K562 (cell line): ENCODE results near the gene FAM114A1. TPM values are rescaled to one million over a fixed set of nuclear protein-coding genes. Genes with fewer than 3 reads are reported as not detected.

Experiments used
- ATAC-seq: fragments of 200-7000 bp; cut with Tn5 transposase; 3 replicates; pipeline ENCODE4 v1.9.1; 2020; ENCODE audit warnings: moderate library complexity
- BruUV-seq: library from RNA; stranded (reverse); fragments of 400-500 nt; replicated peaks from 2 replicates; lab custom pipeline; 2021; lab: Mats Ljungman, UMichigan
- CTCF ChIA-PET: fragments of 300-600 bp; formaldehyde crosslinking; extraction: SDS; loops from one replicate; lab custom pipeline; 2021; ENCODE audit warnings: low intra/inter-chr PET ratio; lab: Yijun Ruan, JAX
- POLR2A ChIA-PET: fragments of 300-600, 350-650 bp; sonication (Branson Sonifier 250); formaldehyde crosslinking; extraction: SDS; loops from one replicate; lab custom pipeline; 2021; ENCODE audit warnings: antibody characterized with exemption, inconsistent platforms; lab: Yijun Ruan, JAX
- DNase-seq, 4 experiments: peaks; one replicate each; pipeline versions ENCODE4 v3.0.0 to v3.0.0-alpha.2; 2011 to 2018; ENCODE audit warnings: low spot score in 3 of 4, mixed read lengths in 3 of 4; ENCODE audit errors: extremely low read depth in 1 of 4
- FAIRE-seq: peaks from 2 replicates; lab custom pipeline; 2011; peaks lifted over from hg19 to GRCh38; lab: Jason Lieb, UNC
- H2AFZ ChIP-seq: 2 replicates; pipeline ENCODE4 v1.6.0; 2011; ENCODE audit warnings: low read depth, low read length, control low read depth, inconsistent platforms
- H3K27ac ChIP-seq: fragments of 200-600 bp; 3 replicates; pipeline ENCODE4 v1.8.0; 2011; ENCODE audit warnings: low read depth, mild to moderate bottlenecking, control low read depth, inconsistent platforms, low read length, moderate library complexity, mixed read lengths; ENCODE audit errors: extremely low read depth
- H3K27me3 ChIP-seq, 2 experiments: fragments of 300-600 bp in 1 of 2; 2 replicates in 1 of 2; 3 replicates in 1 of 2; pipeline versions ENCODE4 v1.6.0 to v1.8.0; 2011; ENCODE audit warnings: inconsistent platforms in 2 of 2, low read length in 2 of 2, mild to moderate bottlenecking in 1 of 2, mixed read lengths in 1 of 2, moderate library complexity in 1 of 2; ENCODE audit not compliant: control insufficient read depth in 2 of 2, insufficient read depth in 2 of 2
- H3K36me3 ChIP-seq: fragments of 300-600 bp; 3 replicates; pipeline ENCODE4 v1.8.0; 2011; ENCODE audit warnings: mild to moderate bottlenecking, low read length, inconsistent platforms; ENCODE audit not compliant: control insufficient read depth, insufficient read depth
- H3K4me1 ChIP-seq, 2 experiments: fragments of 200-600 bp in 1 of 2; replicated peaks in 1 of 2; 2 replicates in 1 of 2; 3 replicates in 1 of 2; pipeline versions ENCODE4 v1.5.1 to v1.8.0; 2011; ENCODE audit warnings: inconsistent platforms in 2 of 2, low read length in 2 of 2, mild to moderate bottlenecking in 1 of 2, mixed read lengths in 1 of 2, moderate library complexity in 1 of 2; ENCODE audit not compliant: control insufficient read depth in 2 of 2, insufficient read depth in 2 of 2
- H3K4me2 ChIP-seq: 2 replicates; pipeline ENCODE4 v1.6.1; 2011; ENCODE audit warnings: low read length, control low read depth, inconsistent platforms, mixed read lengths; ENCODE audit not compliant: insufficient read depth
- H3K4me3 ChIP-seq: fragments of 200-600 bp; sonication (generic), shearing (Covaris generic); 2 replicates; pipeline ENCODE4 v1.5.1; 2016; ENCODE audit warnings: control low read depth, inconsistent platforms
- H3K79me2 ChIP-seq: fragments of 200-600 bp; 3 replicates; pipeline ENCODE4 v1.8.0; 2011; ENCODE audit warnings: low read length, inconsistent platforms; ENCODE audit not compliant: control insufficient read depth, insufficient read depth
- H3K9ac ChIP-seq, 2 experiments: 2 replicates each; pipeline versions ENCODE4 v1.6.0 to v1.6.1; 2011; ENCODE audit warnings: low read depth in 2 of 2, low read length in 2 of 2, control low read depth in 1 of 2, inconsistent platforms in 1 of 2, mild to moderate bottlenecking in 1 of 2, mixed read lengths in 1 of 2; ENCODE audit not compliant: insufficient read depth in 1 of 2
- H3K9me1 ChIP-seq: one replicate; pipeline ENCODE4 v1.6.0; 2011; ENCODE audit warnings: inconsistent platforms, mild to moderate bottlenecking, low read length, moderate library complexity; ENCODE audit not compliant: control insufficient read depth, insufficient read depth
- H3K9me3 ChIP-seq: replicated peaks from 2 replicates; pipeline ENCODE4 v1.5.1; 2011; ENCODE audit warnings: low read depth, low read length, inconsistent platforms; ENCODE audit not compliant: control insufficient read depth, insufficient read depth
- H4K20me1 ChIP-seq: replicated peaks from 2 replicates; pipeline ENCODE4 v1.6.1; 2011; ENCODE audit warnings: low read length, inconsistent platforms, mixed read lengths; ENCODE audit not compliant: control insufficient read depth, insufficient read depth
- BCOR ChIP-seq: fragments of 450-650 bp; IDR thresholded peaks from 2 replicates; pipeline ENCODE4 v1.6.1; 2016
- GTF2E2 ChIP-seq: fragments of 200-800 bp; sonication (Bioruptor generic); IDR thresholded peaks from 2 replicates; pipeline ENCODE4 v1.6.1; 2016; ENCODE audit warnings: missing genetic modification characterization, missing compliant biosample characterization
- HNRNPK ChIP-seq: fragments of 200-400 bp; formaldehyde crosslinking; IDR thresholded peaks from one replicate; pipeline ENCODE4 v1.6.1; 2018; ENCODE audit warnings: mild to moderate bottlenecking, low read depth, low read length; ENCODE audit not compliant: poor library complexity, severe bottlenecking
- HNRNPLL ChIP-seq: fragments of 200-400 bp; formaldehyde crosslinking; IDR thresholded peaks from 2 replicates; pipeline ENCODE4 v1.6.1; 2017; ENCODE audit warnings: low read length, low read depth, mild to moderate bottlenecking; ENCODE audit not compliant: poor library complexity, severe bottlenecking
- RB1 ChIP-seq: fragments of 450-650 bp; IDR thresholded peaks from 2 replicates; pipeline ENCODE4 v1.6.1; 2017; ENCODE audit warnings: low read depth, mild to moderate bottlenecking
- SMAD4 ChIP-seq: fragments of 250-450 bp; sonication (Bioruptor Pico); conservative IDR thresholded peaks from 2 replicates; pipeline ENCODE4 v1.8.0; 2021; ENCODE audit warnings: inconsistent platforms, mild to moderate bottlenecking, moderate library complexity
- STAT5B ChIP-seq: fragments of 250-450 bp; sonication (Bioruptor Pico); IDR thresholded peaks from 2 replicates; pipeline ENCODE4 v1.8.0; 2021; ENCODE audit warnings: mild to moderate bottlenecking, inconsistent platforms
- ZNF140 ChIP-seq: fragments of 250-450 bp; sonication (Bioruptor Pico); IDR thresholded peaks from 2 replicates; pipeline ENCODE4 v1.8.0; 2021; ENCODE audit warnings: moderate library complexity, mild to moderate bottlenecking, inconsistent platforms
- ZNF695 ChIP-seq: fragments of 450-650 bp; formaldehyde crosslinking; IDR thresholded peaks from 2 replicates; pipeline ENCODE4 v1.4.0; 2020; ENCODE audit warnings: mild to moderate bottlenecking, moderate library complexity
- WGBS: fragments of 100-300 bp; shearing (Covaris generic); methylation state at CpG from one replicate; pipeline ENCODE4 v1.1.6; 2016; ENCODE audit warnings: low coverage, mixed read lengths; ENCODE audit not compliant: insufficient coverage; ENCODE audit errors: missing lambda C conversion rate; 5-methylcytosine and 5-hydroxymethylcytosine counted together
- in situ Hi-C: fragments of 300-500 bp; cut with MboI; formaldehyde crosslinking; loops from 4 replicates; pipeline ENCODE4 v1.15.0; 2018; ENCODE audit warnings: inconsistent platforms, mixed read lengths
- intact Hi-C: fragments of 100-400 bp; cut with micrococcal nuclease; formaldehyde crosslinking; loops from 2 replicates; pipeline ENCODE4 v1.14.2; 2022
- polyA plus RNA-seq, 8 experiments: library from polyadenylated mRNA; depleted of rRNA in 4 of 8; stranded (reverse) in 5 of 8; unstranded in 3 of 8; fragments of >200 nt; fragmentation: Nextera tagmentation in 2 of 8; fragmentation: Illumina TruSeq in 1 of 8; extraction: Ambion mirVana in 2 of 8; extraction: Trizol in 1 of 8; gene quantifications; 2 replicates each; pipeline versions ENCODE4 v1.2.1 to v1.2.3, GENCODE V29; 2011 to 2014; ENCODE audit warnings: inconsistent platforms in 1 of 8, missing spikeins in 1 of 8
- total RNA-seq, 7 experiments: library from RNA; depleted of rRNA in 6 of 7; stranded (reverse); fragments of >200 nt in 6 of 7; fragmentation: Illumina TruSeq in 2 of 7; extraction: Trizol in 2 of 7; gene quantifications; 2 replicates each; pipeline versions ENCODE4 v1.2.1 to v1.2.3, GENCODE V29; 2011 to 2021; ENCODE audit warnings: low replicate concordance in 1 of 7
- TF ChIP-seq, protein P1 (sequence below), 2 experiments: fragments of 450-650 bp in 1 of 2; sonication (generic) in 1 of 2; formaldehyde crosslinking; conservative IDR thresholded peaks; 2 replicates each; pipeline versions ENCODE4 v1.4.0 to v1.8.1; 2020 to 2022; ENCODE audit warnings: mild to moderate bottlenecking in 1 of 2, missing genetic modification reagents in 1 of 2
- TF ChIP-seq, protein P2 (sequence below): fragments of 250-450 bp; sonication (Bioruptor Pico); IDR thresholded peaks from 2 replicates; pipeline ENCODE4 v1.5.0; 2021
- TF ChIP-seq, protein P3 (sequence below): fragments of 450-650 bp; IDR thresholded peaks from 2 replicates; pipeline ENCODE4 v1.6.1; 2016

FAM114A1 gene
- total and polyA plus RNA-seq, 9 of the 15 experiments (the other 6 are each of a cell fraction or from before 2014, with no cell fraction given), result 1.8 to 12.0 (median 4.3) TPM

DNA sequence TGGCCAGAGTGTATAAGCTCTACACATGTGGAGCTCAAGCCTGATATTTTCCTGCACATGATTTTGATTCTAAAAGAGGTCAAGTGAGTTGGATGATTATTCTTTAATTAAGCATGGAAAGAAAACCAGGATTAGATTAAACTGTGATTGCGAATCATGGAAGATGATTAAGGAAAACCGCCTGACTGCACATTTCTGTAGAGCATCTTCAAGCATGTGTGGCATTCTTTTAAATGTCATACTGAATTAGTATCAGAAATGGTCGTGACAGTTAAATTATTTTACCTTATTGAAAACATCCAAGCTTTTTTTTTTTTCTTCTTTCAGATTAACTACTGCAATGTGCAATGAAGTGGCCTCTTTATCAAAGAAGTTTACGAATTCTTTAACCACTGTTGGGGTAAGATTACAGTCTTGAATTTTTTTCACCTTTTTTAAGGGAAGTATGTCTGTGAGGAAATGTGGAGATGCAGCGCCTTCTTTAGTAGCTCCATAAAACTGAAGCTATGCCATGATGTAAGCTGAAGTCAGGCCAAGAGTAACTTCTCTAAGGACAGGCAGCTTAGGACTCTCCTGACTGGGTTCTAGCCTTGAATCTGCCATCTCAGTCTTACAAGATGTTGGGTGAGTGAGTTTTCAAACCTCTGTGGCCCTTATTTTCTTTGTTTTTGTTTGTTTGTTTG, 67.9 kb downstream of the FAM114A1 start:
- Histone ChIP-seq H3K4me2 (no peak overlapping the region), H3K36me3 (no peaks in the 10 kb centered on the region; the same call in 2 of the 3 replicates), H3K27ac (no peak overlapping the region), H2AFZ (no peak overlapping the region)
- CTCF ChIA-PET, result no interaction called here
- in situ Hi-C loops (no loop called here), intact Hi-C loops (no loop called here)
- no TSS peak for BruUV-seq
- 48% methylated on average over 5 of the region's 5 CpGs for WGBS
- TF ChIP-seq ZNF140 (CRISPR knock-in tag), result no peak
- no peak for TF ChIP-seq ZNF695 (CRISPR knock-in tag)
- TF ChIP-seq, protein P1, sequence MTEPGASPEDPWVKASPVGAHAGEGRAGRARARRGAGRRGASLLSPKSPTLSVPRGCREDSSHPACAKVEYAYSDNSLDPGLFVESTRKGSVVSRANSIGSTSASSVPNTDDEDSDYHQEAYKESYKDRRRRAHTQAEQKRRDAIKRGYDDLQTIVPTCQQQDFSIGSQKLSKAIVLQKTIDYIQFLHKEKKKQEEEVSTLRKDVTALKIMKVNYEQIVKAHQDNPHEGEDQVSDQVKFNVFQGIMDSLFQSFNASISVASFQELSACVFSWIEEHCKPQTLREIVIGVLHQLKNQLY (CRISPR knock-in tag; conservative IDR thresholded peaks at IDR 0.05), result no peak
- no peak for TF ChIP-seq GTF2E2 (tag)
- TF ChIP-seq HNRNPLL, result no peak
- TF ChIP-seq BCOR, result no peak
- TF ChIP-seq, protein P2, sequence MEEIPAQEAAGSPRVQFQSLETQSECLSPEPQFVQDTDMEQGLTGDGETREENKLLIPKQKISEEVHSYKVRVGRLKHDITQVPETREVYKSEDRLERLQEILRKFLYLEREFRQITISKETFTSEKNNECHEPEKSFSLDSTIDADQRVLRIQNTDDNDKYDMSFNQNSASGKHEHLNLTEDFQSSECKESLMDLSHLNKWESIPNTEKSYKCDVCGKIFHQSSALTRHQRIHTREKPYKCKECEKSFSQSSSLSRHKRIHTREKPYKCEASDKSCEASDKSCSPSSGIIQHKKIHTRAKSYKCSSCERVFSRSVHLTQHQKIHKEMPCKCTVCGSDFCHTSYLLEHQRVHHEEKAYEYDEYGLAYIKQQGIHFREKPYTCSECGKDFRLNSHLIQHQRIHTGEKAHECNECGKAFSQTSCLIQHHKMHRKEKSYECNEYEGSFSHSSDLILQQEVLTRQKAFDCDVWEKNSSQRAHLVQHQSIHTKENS (CRISPR knock-in tag), result no peak
- TF ChIP-seq, protein P3, sequence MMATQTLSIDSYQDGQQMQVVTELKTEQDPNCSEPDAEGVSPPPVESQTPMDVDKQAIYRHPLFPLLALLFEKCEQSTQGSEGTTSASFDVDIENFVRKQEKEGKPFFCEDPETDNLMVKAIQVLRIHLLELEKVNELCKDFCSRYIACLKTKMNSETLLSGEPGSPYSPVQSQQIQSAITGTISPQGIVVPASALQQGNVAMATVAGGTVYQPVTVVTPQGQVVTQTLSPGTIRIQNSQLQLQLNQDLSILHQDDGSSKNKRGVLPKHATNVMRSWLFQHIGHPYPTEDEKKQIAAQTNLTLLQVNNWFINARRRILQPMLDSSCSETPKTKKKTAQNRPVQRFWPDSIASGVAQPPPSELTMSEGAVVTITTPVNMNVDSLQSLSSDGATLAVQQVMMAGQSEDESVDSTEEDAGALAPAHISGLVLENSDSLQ, result no peak
- TF ChIP-seq STAT5B (CRISPR knock-in tag), result no peak
- no peak for TF ChIP-seq SMAD4 (CRISPR knock-in tag)
- no peak for TF ChIP-seq HNRNPK
- TF ChIP-seq RB1, result no peak
- TF ChIP-seq, all 486 proteins: peak for 0
- Histone ChIP-seq H3K9me3 (no peaks in the 10 kb centered on the region), H4K20me1 (no peaks in the 10 kb centered on the region), H3K4me1 (peaks cover 0 to 13% of the 10 kb centered on the region in 2 experiments; a peak in 3 of 5 replicates), H3K9ac (no peak overlapping the region), H3K79me2 (no peaks in the 10 kb centered on the region), H3K9me1 (no peaks in the 10 kb centered on the region), H3K27me3 (no peaks in the 10 kb centered on the region), H3K4me3 (no peak overlapping the region)
- POLR2A ChIA-PET, result interaction anchor here (1.0 to 1.5 kb wide), 2 partner anchors 9 to 11 kb away, joined by 3 to 7 read pairs; no protein-coding TSS in a partner anchor
- ATAC-seq, result no peak
- FAIRE-seq, result no peak
- no peak for DNase-seq
